ENCODE results near the gene VPS8.

DNA sequence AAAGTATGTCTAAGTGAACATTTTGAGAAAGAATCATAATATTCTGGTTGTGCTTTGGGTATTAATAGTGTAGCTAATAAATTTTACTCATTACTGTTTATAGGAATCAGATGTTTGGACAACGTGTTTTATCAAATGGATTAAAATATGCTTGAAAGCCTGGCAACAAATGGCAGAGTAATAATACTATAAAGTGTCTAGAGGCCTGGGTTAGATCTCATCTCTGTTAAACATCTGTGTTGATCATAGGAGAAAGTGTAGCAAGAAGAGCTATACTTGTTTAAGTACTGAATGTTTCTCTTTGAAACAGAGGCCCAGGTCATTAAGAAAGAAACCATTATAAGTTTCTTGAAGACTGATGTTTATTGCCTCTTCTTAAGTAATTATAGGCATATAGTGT is 30.5 kb downstream of the VPS8 start:
- TF ChIP-seq, protein P1, sequence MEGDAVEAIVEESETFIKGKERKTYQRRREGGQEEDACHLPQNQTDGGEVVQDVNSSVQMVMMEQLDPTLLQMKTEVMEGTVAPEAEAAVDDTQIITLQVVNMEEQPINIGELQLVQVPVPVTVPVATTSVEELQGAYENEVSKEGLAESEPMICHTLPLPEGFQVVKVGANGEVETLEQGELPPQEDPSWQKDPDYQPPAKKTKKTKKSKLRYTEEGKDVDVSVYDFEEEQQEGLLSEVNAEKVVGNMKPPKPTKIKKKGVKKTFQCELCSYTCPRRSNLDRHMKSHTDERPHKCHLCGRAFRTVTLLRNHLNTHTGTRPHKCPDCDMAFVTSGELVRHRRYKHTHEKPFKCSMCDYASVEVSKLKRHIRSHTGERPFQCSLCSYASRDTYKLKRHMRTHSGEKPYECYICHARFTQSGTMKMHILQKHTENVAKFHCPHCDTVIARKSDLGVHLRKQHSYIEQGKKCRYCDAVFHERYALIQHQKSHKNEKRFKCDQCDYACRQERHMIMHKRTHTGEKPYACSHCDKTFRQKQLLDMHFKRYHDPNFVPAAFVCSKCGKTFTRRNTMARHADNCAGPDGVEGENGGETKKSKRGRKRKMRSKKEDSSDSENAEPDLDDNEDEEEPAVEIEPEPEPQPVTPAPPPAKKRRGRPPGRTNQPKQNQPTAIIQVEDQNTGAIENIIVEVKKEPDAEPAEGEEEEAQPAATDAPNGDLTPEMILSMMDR (IDR thresholded peaks at IDR 0.05), result no peak
- no peak for TF ChIP-seq POLR2A (IDR thresholded peaks at IDR 0.05)
